ENCODE measurements around the gene IREB2.
"Not testable (repeated sequence)": the region's sequence is repeated elsewhere in the genome, so short reads cannot be mapped to it uniquely, and the experiment has no call there.

Gene IREB2

DNA sequence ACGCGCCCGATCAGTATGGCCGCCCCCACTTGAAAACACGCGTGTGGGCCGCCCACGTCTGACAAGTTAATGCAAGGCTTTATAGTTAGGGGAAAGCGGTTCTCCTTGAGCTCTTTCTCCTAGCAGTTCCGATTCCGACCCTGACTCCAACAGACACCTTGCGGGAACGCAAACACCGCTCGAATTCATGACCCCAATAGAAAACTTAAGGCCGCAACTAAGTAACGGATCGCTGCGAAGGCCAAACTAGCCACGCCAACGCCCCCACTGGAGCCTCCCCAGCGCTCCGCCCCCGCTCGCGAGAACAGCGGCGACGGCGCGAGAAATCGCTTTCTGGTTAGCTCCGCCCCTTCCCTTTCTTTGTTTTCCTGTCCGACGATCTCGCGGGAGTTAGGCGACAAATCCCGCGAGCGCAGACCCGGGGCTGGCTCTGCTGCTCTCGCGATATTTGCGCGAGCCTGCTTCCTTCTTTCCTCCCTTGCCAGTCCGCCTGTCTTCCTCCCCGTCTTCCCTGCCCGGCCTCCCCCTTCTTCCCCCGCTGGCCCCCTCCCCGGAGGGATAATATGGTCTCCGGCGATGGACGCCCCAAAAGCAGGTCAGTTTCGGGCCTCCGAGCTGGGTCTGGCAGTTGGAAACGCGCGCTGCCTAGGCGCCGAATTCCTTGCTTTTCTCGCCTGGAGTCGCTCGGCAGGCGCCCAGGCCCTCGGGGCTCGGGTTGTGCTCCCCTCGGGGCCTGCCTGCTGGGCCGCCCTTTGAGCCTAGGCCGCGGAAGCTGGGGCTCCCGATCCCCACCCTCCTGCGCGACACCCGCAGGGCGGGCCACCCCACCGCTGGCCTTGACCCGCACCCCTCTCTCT, at the start of gene IREB2:
Gene IREB2 (plus strand): TSS at position 455 of the 857 bp plus-strand sequence. CDS start 122 bp downstream, at position 577.
- peak; percentile 95 for FAIRE-seq

DNA sequence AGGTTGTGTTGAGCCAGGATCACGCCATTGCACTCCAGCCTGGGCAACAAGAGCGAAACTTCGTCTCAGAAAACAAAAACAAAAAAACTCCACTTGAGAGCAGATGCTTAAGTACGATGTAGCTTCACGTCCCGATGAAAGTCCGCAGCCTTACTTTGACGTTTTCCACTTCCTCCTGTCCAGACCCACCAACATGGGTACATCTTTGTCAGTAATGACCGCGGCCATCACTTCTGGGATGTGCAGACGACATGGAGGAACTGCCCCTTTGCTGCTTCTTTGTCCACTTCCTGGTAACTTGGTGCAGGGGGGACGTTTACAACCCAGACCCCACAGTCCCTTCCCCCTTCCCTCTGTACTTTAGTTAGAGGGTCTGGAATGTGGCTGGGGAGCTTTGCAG, 49.2 kb upstream of the IREB2 start:
- FAIRE-seq = no peak

GRCh38 chr15:78389322-78389721, 48.7 kb upstream of the IREB2 start:
- FAIRE-seq = no peak

DNA sequence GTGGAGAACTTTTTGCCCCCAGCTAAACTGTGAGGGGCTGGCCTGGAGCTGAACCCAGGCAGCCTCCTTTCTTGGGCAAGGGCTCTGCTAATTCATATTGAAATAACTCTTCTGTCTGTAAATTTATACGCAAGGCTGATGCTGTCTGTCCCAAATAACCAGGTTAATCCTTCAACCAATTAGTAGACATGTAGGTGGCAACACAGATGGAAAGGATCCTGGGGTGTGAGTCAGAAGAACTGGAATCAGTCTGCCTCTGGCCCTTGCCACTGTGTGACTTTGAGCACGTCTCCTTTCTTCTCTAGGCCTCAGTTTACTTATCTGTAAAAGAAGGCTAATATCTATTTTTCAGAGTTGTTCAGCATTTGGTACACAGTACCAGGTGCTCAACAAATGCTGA, 48.3 kb upstream of the IREB2 start:
- FAIRE-seq = no peak

DNA sequence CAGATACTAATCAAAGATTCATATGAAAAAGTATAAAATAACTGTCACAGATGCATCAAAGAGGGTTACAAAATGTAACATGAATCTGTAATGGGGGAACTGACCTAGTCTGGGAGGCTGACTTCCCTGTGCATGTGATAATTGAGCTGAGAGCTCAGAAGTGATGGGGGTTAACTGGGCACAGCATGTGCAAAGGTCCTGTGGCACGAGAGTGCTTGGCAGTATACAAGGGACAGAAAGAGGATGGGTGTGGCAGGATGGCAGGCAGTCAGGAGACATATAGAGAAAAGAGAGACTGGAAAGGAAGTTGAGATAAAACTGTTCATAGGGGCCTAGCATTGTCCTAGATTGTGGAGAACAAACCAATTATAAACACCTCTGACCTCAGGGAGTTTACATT, 47.8 kb upstream of the IREB2 start:
- FAIRE-seq = no peak

DNA sequence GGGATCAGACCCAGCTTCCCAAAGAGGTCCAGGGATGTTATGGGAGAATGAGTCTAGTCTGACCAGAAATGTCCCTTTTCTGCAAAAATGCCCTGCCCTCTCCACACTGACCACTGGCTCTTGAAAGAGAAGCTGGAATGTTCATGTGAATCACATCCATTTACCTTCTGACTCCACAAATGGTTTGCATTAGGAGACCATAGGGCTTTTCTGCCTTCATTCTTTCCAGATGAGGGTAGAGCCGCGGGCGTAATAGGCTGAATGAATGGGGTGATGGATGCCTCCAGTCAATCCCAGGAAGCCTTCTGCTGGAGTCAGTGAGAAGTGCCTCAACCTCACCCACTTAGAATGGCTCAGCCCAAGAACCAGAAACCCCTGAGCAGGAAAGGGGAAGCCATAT, 47.2 kb upstream of the IREB2 start:
- no peak for FAIRE-seq

- FAIRE-seq = no peak
These were observed 46.2 kb upstream of the IREB2 start for GRCh38 chr15:78391781-78392180.

DNA sequence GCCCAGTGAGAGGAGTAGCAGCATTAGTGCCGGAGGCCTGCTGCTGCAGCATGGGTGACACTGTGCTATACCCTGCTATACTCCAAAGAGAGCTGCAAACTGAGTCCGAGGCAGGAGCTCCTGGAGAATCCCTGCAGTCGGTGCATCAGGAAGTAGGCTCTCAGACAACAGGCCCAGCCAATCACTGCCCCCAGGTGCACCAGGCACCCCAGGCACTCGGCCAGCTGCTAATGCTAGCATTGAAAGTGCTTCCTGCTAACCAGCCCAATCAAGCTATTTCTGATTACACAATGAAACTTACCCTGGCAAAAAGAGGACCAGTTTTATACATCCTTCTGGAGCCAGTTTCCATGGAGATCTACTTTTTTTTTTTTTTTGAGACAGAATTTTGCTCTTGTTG, 45.6 kb upstream of the IREB2 start:
- no peak for FAIRE-seq

DNA sequence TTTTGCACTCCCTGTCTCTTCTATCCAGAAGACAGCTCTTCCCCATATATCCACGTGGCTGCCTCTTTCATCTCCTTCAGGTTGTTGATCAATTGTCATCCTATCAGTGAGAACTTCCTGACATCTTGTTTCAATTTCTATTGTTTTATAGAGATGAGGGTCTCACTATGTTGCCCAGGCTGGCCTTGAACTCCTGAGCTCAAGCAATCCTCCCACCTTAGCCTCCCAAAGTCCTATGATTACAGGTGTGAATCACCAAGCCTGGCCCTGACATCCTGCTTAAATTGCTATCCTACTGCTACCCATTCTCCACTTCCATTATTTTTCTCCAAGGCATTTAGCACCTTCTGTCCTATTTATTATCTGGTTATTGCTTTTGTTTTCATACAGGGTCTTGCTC, 44.9 kb upstream of the IREB2 start:
- FAIRE-seq = no peak

GRCh38 chr15:78394026-78394425, 44.0 kb upstream of the IREB2 start:
- no peak for FAIRE-seq

GRCh38 chr15:78394981-78395616, 42.9 kb upstream of the IREB2 start:
- FAIRE-seq = no peak

- no peak for FAIRE-seq
These were observed 41.7 kb upstream of the IREB2 start for GRCh38 chr15:78396186-78396814.

DNA sequence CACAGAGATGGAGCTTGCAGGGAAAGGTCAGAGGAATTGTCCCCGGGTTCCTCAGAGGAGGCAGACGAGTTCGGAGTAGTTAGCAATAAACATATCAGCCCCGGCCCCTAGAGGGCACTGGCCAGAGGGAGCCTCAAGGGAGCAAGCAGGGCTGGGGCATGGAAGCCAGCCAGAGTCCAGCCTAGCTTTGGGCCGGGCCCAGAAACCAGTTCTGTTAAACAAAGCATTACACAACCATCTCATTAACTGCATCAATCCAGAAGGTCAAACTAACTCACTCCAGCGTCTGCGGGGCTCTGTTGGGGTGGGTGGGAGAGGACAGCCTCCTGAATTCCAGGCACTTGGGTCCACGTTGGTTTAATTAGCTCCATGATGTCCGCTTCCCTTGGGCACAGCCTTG, 41.0 kb upstream of the IREB2 start:
- FAIRE-seq = no peak

DNA sequence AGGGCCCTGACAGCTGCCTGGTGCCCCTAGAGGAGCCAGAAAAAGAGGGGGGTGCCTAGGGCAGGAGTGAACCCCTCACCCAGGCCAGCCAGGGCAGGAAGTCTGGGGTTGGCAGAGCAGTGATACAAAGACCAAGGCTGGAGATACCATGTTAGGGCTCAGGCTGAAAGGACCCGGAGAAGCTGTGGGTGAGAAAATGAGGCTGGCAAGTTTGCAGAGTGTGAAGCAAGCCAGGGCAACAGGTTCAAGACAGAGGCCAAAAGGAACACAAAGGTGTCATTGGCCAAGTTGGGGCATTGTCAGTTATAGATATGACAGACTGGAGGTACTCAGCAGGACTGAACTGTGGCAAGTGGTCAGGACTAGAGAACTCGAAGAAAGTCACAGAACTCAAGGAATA, 40.6 kb upstream of the IREB2 start:
- no peak for FAIRE-seq

DNA sequence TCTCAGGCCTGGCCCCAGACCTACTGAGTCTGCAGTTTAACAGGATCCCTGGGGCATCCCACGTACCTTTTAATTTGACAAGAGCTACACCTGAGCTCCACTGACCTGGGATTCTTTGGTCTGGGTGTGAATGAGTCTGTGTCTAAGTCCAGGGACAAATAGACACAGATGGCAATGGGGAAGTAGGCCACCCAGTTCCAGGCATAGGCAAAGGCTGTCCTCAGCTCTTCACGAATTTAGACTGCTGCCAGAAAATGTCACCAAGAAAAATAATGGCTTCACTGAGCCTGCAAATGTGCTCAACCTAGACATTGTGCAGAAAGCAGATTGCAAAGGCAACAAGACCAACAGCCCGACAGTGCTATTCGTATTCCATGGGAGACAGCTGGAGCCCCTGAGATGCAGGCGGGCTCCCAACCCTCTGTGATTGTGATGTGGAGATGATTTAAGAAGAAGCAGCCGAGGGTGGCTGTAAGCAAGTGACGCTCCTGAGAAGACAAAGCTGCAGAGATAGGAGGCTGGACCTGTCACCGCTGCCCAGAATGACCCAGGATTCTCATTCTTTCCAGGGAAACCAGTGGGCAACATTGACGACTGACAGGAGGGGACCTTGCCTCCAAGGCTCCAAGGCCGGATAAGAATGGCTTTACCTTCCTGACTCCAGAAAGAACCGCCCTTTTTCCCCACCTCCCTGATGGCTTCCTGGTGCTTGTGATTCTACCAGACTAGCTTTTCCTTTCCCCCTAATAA, 39.8 kb upstream of the IREB2 start:
- no peak for FAIRE-seq

DNA sequence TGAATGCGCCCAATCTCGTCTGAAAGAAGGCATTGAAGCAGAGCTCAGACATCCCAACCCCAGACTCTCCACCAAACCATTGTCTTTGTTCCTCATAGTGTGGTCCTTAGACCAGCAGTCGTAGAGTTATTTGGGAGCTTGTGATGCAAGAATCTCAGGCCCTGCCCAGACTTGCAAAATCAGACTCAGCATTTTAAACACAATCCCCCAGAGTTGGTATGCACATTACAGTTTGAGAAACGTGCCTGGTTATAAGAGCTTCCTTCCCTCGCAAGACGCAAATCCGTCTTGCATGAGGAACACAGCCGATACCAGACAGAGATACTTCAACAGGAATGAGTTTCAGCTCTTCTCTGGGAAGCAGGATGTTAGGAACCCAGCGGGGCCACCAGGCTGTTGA, 38.9 kb upstream of the IREB2 start:
- no peak for FAIRE-seq

DNA sequence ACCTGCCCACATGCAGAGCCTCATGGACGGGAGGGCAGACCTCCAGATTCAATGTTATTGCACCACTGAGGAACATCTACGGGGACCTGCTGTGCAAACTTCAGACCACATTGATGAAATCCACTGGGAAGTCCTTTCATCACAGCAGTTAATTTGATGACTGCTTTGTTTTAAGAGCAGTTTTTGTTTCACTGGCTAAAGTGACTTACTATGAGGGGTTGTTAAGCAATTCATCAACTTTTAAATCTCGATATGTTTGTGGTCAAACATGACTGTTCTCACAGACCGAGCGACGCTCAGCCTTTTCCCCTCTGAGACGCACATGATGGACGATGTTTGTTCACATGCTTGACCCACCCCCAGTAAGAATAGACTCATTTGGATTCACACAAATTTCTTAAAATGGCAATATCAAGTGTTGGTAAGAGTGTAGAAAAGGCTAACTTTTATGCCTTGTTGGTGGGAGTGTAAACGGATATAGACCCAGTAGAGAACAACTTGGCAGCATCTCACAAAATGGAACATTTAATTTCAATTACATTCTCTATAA, 35.9 kb upstream of the IREB2 start:
- FAIRE-seq = no peak

DNA sequence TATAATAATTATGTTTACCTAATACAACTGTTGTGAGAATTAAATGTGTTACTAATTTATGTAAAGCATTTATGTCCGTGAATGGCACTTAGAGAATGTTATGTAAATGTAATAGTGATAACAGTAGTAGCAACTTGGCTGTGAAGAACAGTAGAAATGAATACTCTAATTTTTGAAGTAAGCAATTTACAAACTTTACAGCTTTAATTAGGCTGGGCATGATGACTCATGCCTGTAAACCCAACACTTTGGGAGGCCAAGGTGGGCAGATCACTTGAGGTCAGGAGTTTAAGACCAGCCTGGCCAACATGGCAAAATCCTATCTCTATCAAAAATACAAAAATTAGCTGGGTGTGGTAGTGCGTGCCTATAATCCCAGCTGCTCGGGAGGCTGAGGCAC, 33.9 kb upstream of the IREB2 start:
- no peak for FAIRE-seq

GRCh38 chr15:78404796-78405195, 33.2 kb upstream of the IREB2 start:
- not testable (repeated sequence) for FAIRE-seq

DNA sequence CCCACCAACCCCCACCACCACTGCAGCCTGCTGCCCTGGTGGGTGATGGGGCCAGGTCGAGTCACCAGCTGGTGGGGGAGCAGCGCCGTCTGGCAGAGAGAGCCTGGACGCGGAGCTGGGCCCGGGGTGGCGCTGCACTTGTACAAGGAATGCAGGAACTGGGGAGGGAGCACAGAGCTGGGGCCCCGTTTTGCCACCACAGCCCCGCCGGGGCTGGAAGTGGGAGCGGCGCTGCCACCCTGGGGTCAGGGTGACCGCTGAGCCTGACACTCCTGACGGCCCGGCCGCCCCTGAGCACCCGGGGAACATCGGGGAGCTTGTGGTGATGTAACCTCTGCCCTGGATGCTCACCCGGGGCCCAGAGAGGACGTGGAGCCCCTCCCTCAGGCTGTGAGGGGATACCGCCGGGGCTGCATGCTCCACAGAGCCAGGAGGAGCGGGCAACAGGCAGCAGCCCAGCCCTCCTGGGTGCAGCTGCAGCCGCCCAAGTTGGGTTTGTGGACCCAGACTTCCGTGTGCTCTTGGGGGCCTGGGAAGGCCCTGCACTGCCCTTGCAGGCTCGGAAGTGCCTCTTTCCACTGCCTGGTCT, 32.6 kb upstream of the IREB2 start:
- FAIRE-seq = no peak

DNA sequence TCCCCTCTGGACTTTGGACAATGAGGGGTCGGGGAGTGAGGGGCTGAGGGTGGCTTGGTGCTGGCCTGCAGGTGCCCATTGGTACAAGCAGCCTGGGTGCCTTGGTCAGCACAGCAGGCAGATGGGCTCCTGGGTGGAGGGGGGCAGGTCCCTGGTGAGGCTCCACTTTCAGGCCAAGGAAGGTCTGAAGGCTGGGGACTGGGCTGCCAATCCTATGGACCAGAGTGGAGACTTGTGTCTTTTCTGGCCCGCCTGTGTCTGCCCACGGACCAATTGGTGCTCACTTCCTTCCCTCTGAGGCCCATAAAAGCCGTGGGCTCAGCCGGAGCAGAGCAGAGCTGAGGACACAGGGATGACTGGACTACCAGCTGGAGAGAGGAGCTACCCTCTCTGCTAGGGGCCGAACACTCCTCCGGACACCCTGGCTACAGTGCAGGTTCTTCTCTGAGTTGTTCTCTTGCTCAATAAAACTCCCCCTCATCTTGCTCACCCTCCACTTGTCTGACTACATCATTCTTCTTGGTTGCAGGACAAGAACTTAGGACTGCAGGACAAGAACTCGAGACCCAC, 31.9 kb upstream of the IREB2 start:
- no peak for FAIRE-seq

All from endometrium (tissue), 2 donors.